Epidermal melanocyte (primary cell): Measurements from ENCODE around the gene CDCP2.

Experiments
- DNase-seq: peaks from one replicate; pipeline ENCODE4 v3.0.0; 2011; ENCODE audit warnings: low spot score; ENCODE audit not compliant: insufficient read length

Gene CDCP2

GRCh38 chr1:54094001-54094729 is 58.6 kb downstream of the CDCP2 start:
- DNase-seq, result no peak

GRCh38 chr1:54091666-54092065 is 61.1 kb downstream of the CDCP2 start:
- DNase-seq, result no peak

- no peak for DNase-seq
Measured at GRCh38 chr1:54088385-54088784, 64.4 kb downstream of the CDCP2 start.

- no peak for DNase-seq
Measured at GRCh38 chr1:54086754-54087153, 66.0 kb downstream of the CDCP2 start.

GRCh38 chr1:54084794-54085193 is 68.0 kb downstream of the CDCP2 start:
- no peak for DNase-seq
